Activated CD4-positive, alpha-beta T cell treated with anti-CD3 and anti-CD28 coated beads, Interleukin-2, amount 10 ng/mL, durations not matched to agents 7 days and 5 days (primary cell): ENCODE results near the gene CMIP. TPM values are rescaled to one million over a fixed set of nuclear protein-coding genes. Genes with fewer than 3 reads are reported as not detected.
A peak's percentile ranks its signal among the peaks of the same experiment; 100 is the strongest.

ENCODE experiments used
- CTCF ChIA-PET: fragments of 350-600 bp; sonication (Branson Sonifier 250); formaldehyde crosslinking; loops from one replicate; lab custom pipeline; 2021; ENCODE audit warnings: antibody characterized with exemption; lab: Charles Lee
- POLR2A ChIA-PET: fragments of 350-600 bp; sonication (Branson Sonifier 250); formaldehyde crosslinking; loops from one replicate; lab custom pipeline; 2021; ENCODE audit warnings: antibody characterized with exemption; lab: Charles Lee
- DNase-seq: peaks from one replicate; pipeline ENCODE4 v3.0.0-alpha.2; 2020
- H3K27ac Mint-ChIP-seq: one replicate; pipeline ENCODE4 v1.8.0; 2021; ENCODE audit warnings: mild to moderate bottlenecking, moderate library complexity, mixed read lengths
- H3K27me3 Mint-ChIP-seq: one replicate; pipeline ENCODE4 v1.8.0; 2021; ENCODE audit warnings: mixed read lengths
- H3K36me3 Mint-ChIP-seq: one replicate; pipeline ENCODE4 v1.8.0; 2021; ENCODE audit warnings: low read depth, mixed read lengths
- H3K4me1 Mint-ChIP-seq: one replicate; pipeline ENCODE4 v1.8.0; 2021; ENCODE audit warnings: mixed read lengths
- H3K4me3 Mint-ChIP-seq: one replicate; pipeline ENCODE4 v1.8.0; 2021; ENCODE audit warnings: mild to moderate bottlenecking, moderate library complexity, mixed read lengths
- H3K9me3 Mint-ChIP-seq: one replicate; pipeline ENCODE4 v1.8.0; 2021; ENCODE audit warnings: mixed read lengths
- total RNA-seq, 2 experiments: library from RNA; stranded (reverse); gene quantifications; one replicate each; pipeline ENCODE4 v1.2.3, GENCODE V29; 2021

The CMIP gene
- total RNA-seq, 2 experiments from 2014 or later: 44.7 to 46.8 TPM

- Mint-ChIP-seq H3K27ac (peak overlapping the region; percentile 60), H3K36me3 (no peaks in the 10 kb centered on the region), H3K9me3 (no peaks in the 10 kb centered on the region), H3K4me3 (no peak overlapping the region), H3K27me3 (no peaks in the 10 kb centered on the region), H3K4me1 (peaks cover 37% of the 10 kb centered on the region)
- DNase-seq: no peak
- POLR2A ChIA-PET: no interaction called here
- CTCF ChIA-PET: interaction anchor here (2.2 kb wide), 1 partner anchor 16 kb away, joined by 8 read pairs; no protein-coding TSS in a partner anchor
Measured at GRCh38 chr16:81492965-81493754, 48.6 kb downstream of the CMIP start.

GRCh38 chr16:81493755-81494433 is 49.3 kb downstream of the CMIP start:
- Mint-ChIP-seq H3K27me3 (no peaks in the 10 kb centered on the region), H3K36me3 (no peaks in the 10 kb centered on the region), H3K27ac (peak overlapping the region; percentile 60), H3K9me3 (no peaks in the 10 kb centered on the region), H3K4me1 (peaks cover 34% of the 10 kb centered on the region), H3K4me3 (no peak overlapping the region)
- CTCF ChIA-PET: interaction anchor here (1.2 to 2.2 kb wide), 2 partner anchors 16 to 20 kb away, joined by 3 to 8 read pairs; no protein-coding TSS in a partner anchor
- DNase-seq: no peak
- POLR2A ChIA-PET: interaction anchor here (0.6 kb wide), 1 partner anchor 12 kb away, joined by 4 read pairs; no protein-coding TSS in a partner anchor

- CTCF ChIA-PET: interaction anchor here (0.7 to 2.2 kb wide), 3 partner anchors 10 to 19 kb away, joined by 3 to 8 read pairs (median 3); no protein-coding TSS in a partner anchor
- no peak for DNase-seq
Measured at GRCh38 chr16:81494434-81494806, 49.8 kb downstream of the CMIP start.

GRCh38 chr16:81494888-81495287 is 50.3 kb downstream of the CMIP start:
- no peak for DNase-seq
- no peaks in the 10 kb centered on the region for H3K36me3 Mint-ChIP-seq
- peaks cover 37% of the 10 kb centered on the region for H3K4me1 Mint-ChIP-seq
- H3K4me3 Mint-ChIP-seq: no peak overlapping the region
- POLR2A ChIA-PET: no interaction called here
- CTCF ChIA-PET: interaction anchor here (0.7 to 2.2 kb wide), 5 partner anchors 10 to 19 kb away, joined by 3 to 8 read pairs (median 3); no protein-coding TSS in a partner anchor
- H3K9me3 Mint-ChIP-seq: no peaks in the 10 kb centered on the region
- H3K27me3 Mint-ChIP-seq: no peaks in the 10 kb centered on the region
- H3K27ac Mint-ChIP-seq: no peak overlapping the region

More at GRCh38 chr16:81494434-81494806, 49.8 kb downstream of the CMIP start:
- Mint-ChIP-seq H3K9me3 (no peaks in the 10 kb centered on the region), H3K27ac (no peak overlapping the region), H3K27me3 (no peaks in the 10 kb centered on the region), H3K4me1 (peaks cover 35% of the 10 kb centered on the region), H3K4me3 (no peak overlapping the region), H3K36me3 (no peaks in the 10 kb centered on the region)
- POLR2A ChIA-PET: interaction anchor here (0.6 kb wide), 1 partner anchor 13 kb away, joined by 4 read pairs; no protein-coding TSS in a partner anchor

GRCh38 chr16:81495321-81496234 is 51.0 kb downstream of the CMIP start:
- CTCF ChIA-PET: interaction anchor here (0.7 to 1.3 kb wide), 4 partner anchors 9 to 18 kb away, joined by 3 read pairs; no protein-coding TSS in a partner anchor

GRCh38 chr16:81496321-81496720 is 51.7 kb downstream of the CMIP start:
- no peak overlapping the region for H3K27ac Mint-ChIP-seq
- ChIA-PET CTCF (interaction anchor here (1.2 to 1.3 kb wide), 2 partner anchors 8 to 15 kb away, joined by 3 read pairs; no protein-coding TSS in a partner anchor), POLR2A (no interaction called here)
- no peak for DNase-seq
- H3K36me3 Mint-ChIP-seq: no peaks in the 10 kb centered on the region
- no peak overlapping the region for H3K4me3 Mint-ChIP-seq
- no peaks in the 10 kb centered on the region for H3K27me3 Mint-ChIP-seq
- peaks cover 49% of the 10 kb centered on the region for H3K4me1 Mint-ChIP-seq
- no peaks in the 10 kb centered on the region for H3K9me3 Mint-ChIP-seq

More at GRCh38 chr16:81495321-81496234, 51.0 kb downstream of the CMIP start:
- H3K27ac Mint-ChIP-seq: no peak overlapping the region
- H3K36me3 Mint-ChIP-seq: no peaks in the 10 kb centered on the region
- POLR2A ChIA-PET: no interaction called here
- peaks cover 42% of the 10 kb centered on the region for H3K4me1 Mint-ChIP-seq
- DNase-seq: no peak
- no peak overlapping the region for H3K4me3 Mint-ChIP-seq
- H3K9me3 Mint-ChIP-seq: no peaks in the 10 kb centered on the region
- H3K27me3 Mint-ChIP-seq: no peaks in the 10 kb centered on the region

- no peak overlapping the region for H3K4me3 Mint-ChIP-seq
- H3K36me3 Mint-ChIP-seq: no peaks in the 10 kb centered on the region
- peaks cover 49% of the 10 kb centered on the region for H3K4me1 Mint-ChIP-seq
- H3K27me3 Mint-ChIP-seq: no peaks in the 10 kb centered on the region
- ChIA-PET POLR2A (interaction anchor here (0.6 kb wide), 1 partner anchor 77 kb away, joined by 4 read pairs; no protein-coding TSS in a partner anchor), CTCF (no interaction called here)
- H3K9me3 Mint-ChIP-seq: no peaks in the 10 kb centered on the region
- DNase-seq: no peak
- no peak overlapping the region for H3K27ac Mint-ChIP-seq
Measured at GRCh38 chr16:81496742-81497141, 52.1 kb downstream of the CMIP start.

- H3K27me3 Mint-ChIP-seq: no peaks in the 10 kb centered on the region
- ChIA-PET POLR2A (no interaction called here), CTCF (interaction anchor here (0.5 to 1.4 kb wide), 3 partner anchors 13 to 99 kb away, joined by 3 read pairs; no protein-coding TSS in a partner anchor)
- peak; percentile 36 for DNase-seq
- H3K27ac Mint-ChIP-seq: peak overlapping the region; percentile 46
- no peaks in the 10 kb centered on the region for H3K36me3 Mint-ChIP-seq
- H3K9me3 Mint-ChIP-seq: no peaks in the 10 kb centered on the region
- H3K4me1 Mint-ChIP-seq: peaks cover 49% of the 10 kb centered on the region
- peak overlapping the region; percentile 37 for H3K4me3 Mint-ChIP-seq
Measured at GRCh38 chr16:81497690-81498089, 53.1 kb downstream of the CMIP start.

- peak overlapping the region; percentile 46 for H3K27ac Mint-ChIP-seq
- no peaks in the 10 kb centered on the region for H3K36me3 Mint-ChIP-seq
- no peaks in the 10 kb centered on the region for H3K27me3 Mint-ChIP-seq
- H3K9me3 Mint-ChIP-seq: no peaks in the 10 kb centered on the region
- H3K4me3 Mint-ChIP-seq: no peak overlapping the region
- no peak for DNase-seq
- ChIA-PET POLR2A (no interaction called here), CTCF (interaction anchor here (1.4 kb wide), 1 partner anchor 17 kb away, joined by 3 read pairs; no protein-coding TSS in a partner anchor)
- peaks cover 49% of the 10 kb centered on the region for H3K4me1 Mint-ChIP-seq
Measured at GRCh38 chr16:81498351-81498750, 53.7 kb downstream of the CMIP start.

GRCh38 chr16:81499576-81500380 is 55.2 kb downstream of the CMIP start:
- Mint-ChIP-seq H3K27me3 (no peaks in the 10 kb centered on the region), H3K36me3 (no peaks in the 10 kb centered on the region)
- CTCF ChIA-PET: interaction anchor here (1.0 kb wide), 1 partner anchor 13 kb away, joined by 3 read pairs; no protein-coding TSS in a partner anchor

GRCh38 chr16:81500833-81501521 is 56.4 kb downstream of the CMIP start:
- H3K27ac Mint-ChIP-seq: peak overlapping the region; percentile 28
- no peak overlapping the region for H3K4me3 Mint-ChIP-seq
- no peaks in the 10 kb centered on the region for H3K36me3 Mint-ChIP-seq
- H3K9me3 Mint-ChIP-seq: no peaks in the 10 kb centered on the region
- peaks cover 47% of the 10 kb centered on the region for H3K4me1 Mint-ChIP-seq
- H3K27me3 Mint-ChIP-seq: no peaks in the 10 kb centered on the region
- DNase-seq: no peak
- CTCF ChIA-PET: no interaction called here
- POLR2A ChIA-PET: no interaction called here

More at GRCh38 chr16:81499576-81500380, 55.2 kb downstream of the CMIP start:
- H3K27ac Mint-ChIP-seq: no peak overlapping the region
- H3K4me1 Mint-ChIP-seq: peaks cover 49% of the 10 kb centered on the region
- H3K4me3 Mint-ChIP-seq: no peak overlapping the region
- DNase-seq: no peak
- POLR2A ChIA-PET: interaction anchor here (0.6 kb wide), 1 partner anchor 49 kb away, joined by 3 read pairs; no protein-coding TSS in a partner anchor
- no peaks in the 10 kb centered on the region for H3K9me3 Mint-ChIP-seq
